ENCODE results near the gene CFAP73. TPM values are rescaled to one million over a fixed set of nuclear protein-coding genes. Genes with fewer than 3 reads are reported as not detected.
A peak's percentile ranks its signal among the peaks of the same experiment; 100 is the strongest.

CFAP73 gene
- total RNA-seq, 1 experiment from 2014 or later: 0.94 TPM

DNA sequence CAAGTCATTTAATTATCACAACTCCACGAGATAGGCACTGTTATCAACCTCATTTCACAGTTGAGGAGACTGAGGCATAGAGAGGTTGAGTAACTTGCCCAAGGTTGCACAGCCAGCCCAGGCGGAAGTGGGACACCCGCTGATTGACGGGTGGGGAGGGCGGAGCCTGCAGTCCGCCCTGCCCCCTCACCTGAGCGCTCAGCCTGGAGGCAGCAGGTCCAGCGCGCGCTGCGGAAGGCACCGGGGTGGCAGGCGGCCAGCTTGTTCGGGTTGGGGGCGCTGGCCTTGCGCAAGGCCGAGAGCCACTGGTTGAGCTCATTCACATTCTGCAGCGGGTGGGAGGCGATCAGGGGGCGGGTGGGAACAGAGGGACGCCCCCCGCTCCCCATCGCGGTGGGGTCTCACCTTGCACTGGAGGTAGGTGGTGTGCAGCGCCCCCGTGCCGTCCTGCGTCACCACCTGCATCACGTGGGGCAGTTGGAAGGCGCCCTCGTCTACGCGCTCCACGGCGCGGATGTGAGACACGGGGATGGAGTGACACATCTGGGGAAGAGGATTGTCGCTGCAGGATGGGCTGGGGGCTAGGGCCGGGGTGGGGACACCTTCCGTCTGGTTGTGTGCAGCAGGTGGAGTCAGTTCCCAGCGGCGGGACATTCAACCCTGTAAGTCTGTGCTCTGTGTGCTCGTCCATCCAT lies 45.6 kb upstream of the CFAP73 start (continued):
- TF ChIP-seq, protein P1, sequence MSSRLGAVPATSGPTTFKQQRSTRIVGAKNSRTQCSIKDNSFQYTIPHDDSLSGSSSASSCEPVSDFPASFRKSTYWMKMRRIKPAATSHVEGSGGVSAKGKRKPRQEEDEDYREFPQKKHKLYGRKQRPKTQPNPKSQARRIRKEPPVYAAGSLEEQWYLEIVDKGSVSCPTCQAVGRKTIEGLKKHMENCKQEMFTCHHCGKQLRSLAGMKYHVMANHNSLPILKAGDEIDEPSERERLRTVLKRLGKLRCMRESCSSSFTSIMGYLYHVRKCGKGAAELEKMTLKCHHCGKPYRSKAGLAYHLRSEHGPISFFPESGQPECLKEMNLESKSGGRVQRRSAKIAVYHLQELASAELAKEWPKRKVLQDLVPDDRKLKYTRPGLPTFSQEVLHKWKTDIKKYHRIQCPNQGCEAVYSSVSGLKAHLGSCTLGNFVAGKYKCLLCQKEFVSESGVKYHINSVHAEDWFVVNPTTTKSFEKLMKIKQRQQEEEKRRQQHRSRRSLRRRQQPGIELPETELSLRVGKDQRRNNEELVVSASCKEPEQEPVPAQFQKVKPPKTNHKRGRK (CRISPR knock-in tag; IDR thresholded peaks at IDR 0.05; ENCODE audit: borderline replicate concordance): no peak
- no peak for TF ChIP-seq NFATC4 (CRISPR knock-in tag; IDR thresholded peaks at IDR 0.05)
- TF ChIP-seq ESRRA (CRISPR knock-in tag; IDR thresholded peaks at IDR 0.05; ENCODE audit: borderline replicate concordance): 0 out of 2 replicates have a peak, but pooled peaks have one; percentile 35
- no peak for TF ChIP-seq PRRX2 (CRISPR knock-in tag; IDR thresholded peaks at IDR 0.05)
- TF ChIP-seq JAZF1 (CRISPR knock-in tag; IDR thresholded peaks at IDR 0.05): no peak
- TF ChIP-seq TCF7 (CRISPR knock-in tag; IDR thresholded peaks at IDR 0.05; ENCODE audit: low read depth): no peak
- no peak for TF ChIP-seq ZBTB21 (CRISPR knock-in tag; IDR thresholded peaks at IDR 0.05; ENCODE audit: borderline replicate concordance)
- TF ChIP-seq NFYB (CRISPR knock-in tag; conservative IDR thresholded peaks at IDR 0.05; ENCODE audit: low read depth): 0 out of 2 replicates have a peak, but pooled peaks have one; percentile 17
- TF ChIP-seq ZNF396 (CRISPR knock-in tag; IDR thresholded peaks at IDR 0.05; ENCODE audit: borderline replicate concordance): no peak
- peak; percentile 59; the same call in 1 of the 2 replicates for TF ChIP-seq FOXK1 (CRISPR knock-in tag; IDR thresholded peaks at IDR 0.05)
- no peak for TF ChIP-seq ELF4 (CRISPR knock-in tag; IDR thresholded peaks at IDR 0.05; ENCODE audit: low read depth)
- TF ChIP-seq NR2C2 (CRISPR knock-in tag; IDR thresholded peaks at IDR 0.05): no peak
- TF ChIP-seq, protein P2, sequence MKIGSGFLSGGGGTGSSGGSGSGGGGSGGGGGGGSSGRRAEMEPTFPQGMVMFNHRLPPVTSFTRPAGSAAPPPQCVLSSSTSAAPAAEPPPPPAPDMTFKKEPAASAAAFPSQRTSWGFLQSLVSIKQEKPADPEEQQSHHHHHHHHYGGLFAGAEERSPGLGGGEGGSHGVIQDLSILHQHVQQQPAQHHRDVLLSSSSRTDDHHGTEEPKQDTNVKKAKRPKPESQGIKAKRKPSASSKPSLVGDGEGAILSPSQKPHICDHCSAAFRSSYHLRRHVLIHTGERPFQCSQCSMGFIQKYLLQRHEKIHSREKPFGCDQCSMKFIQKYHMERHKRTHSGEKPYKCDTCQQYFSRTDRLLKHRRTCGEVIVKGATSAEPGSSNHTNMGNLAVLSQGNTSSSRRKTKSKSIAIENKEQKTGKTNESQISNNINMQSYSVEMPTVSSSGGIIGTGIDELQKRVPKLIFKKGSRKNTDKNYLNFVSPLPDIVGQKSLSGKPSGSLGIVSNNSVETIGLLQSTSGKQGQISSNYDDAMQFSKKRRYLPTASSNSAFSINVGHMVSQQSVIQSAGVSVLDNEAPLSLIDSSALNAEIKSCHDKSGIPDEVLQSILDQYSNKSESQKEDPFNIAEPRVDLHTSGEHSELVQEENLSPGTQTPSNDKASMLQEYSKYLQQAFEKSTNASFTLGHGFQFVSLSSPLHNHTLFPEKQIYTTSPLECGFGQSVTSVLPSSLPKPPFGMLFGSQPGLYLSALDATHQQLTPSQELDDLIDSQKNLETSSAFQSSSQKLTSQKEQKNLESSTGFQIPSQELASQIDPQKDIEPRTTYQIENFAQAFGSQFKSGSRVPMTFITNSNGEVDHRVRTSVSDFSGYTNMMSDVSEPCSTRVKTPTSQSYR (CRISPR knock-in tag; IDR thresholded peaks at IDR 0.05): no peak
- TF ChIP-seq, protein P3, sequence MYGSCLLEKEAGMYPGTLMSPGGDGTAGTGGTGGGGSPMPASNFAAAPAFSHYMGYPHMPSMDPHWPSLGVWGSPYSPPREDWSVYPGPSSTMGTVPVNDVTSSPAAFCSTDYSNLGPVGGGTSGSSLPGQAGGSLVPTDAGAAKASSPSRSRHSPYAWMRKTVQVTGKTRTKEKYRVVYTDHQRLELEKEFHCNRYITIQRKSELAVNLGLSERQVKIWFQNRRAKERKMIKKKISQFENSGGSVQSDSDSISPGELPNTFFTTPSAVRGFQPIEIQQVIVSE (CRISPR knock-in tag; IDR thresholded peaks at IDR 0.05; ENCODE audit: borderline replicate concordance): no peak
- TF ChIP-seq ZNF219 (CRISPR knock-in tag; IDR thresholded peaks at IDR 0.05; ENCODE audit: borderline replicate concordance): no peak
- TF ChIP-seq, protein P4, sequence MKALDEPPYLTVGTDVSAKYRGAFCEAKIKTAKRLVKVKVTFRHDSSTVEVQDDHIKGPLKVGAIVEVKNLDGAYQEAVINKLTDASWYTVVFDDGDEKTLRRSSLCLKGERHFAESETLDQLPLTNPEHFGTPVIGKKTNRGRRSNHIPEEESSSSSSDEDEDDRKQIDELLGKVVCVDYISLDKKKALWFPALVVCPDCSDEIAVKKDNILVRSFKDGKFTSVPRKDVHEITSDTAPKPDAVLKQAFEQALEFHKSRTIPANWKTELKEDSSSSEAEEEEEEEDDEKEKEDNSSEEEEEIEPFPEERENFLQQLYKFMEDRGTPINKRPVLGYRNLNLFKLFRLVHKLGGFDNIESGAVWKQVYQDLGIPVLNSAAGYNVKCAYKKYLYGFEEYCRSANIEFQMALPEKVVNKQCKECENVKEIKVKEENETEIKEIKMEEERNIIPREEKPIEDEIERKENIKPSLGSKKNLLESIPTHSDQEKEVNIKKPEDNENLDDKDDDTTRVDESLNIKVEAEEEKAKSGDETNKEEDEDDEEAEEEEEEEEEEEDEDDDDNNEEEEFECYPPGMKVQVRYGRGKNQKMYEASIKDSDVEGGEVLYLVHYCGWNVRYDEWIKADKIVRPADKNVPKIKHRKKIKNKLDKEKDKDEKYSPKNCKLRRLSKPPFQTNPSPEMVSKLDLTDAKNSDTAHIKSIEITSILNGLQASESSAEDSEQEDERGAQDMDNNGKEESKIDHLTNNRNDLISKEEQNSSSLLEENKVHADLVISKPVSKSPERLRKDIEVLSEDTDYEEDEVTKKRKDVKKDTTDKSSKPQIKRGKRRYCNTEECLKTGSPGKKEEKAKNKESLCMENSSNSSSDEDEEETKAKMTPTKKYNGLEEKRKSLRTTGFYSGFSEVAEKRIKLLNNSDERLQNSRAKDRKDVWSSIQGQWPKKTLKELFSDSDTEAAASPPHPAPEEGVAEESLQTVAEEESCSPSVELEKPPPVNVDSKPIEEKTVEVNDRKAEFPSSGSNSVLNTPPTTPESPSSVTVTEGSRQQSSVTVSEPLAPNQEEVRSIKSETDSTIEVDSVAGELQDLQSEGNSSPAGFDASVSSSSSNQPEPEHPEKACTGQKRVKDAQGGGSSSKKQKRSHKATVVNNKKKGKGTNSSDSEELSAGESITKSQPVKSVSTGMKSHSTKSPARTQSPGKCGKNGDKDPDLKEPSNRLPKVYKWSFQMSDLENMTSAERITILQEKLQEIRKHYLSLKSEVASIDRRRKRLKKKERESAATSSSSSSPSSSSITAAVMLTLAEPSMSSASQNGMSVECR (CRISPR knock-in tag; IDR thresholded peaks at IDR 0.05; ENCODE audit: borderline replicate concordance): 0 out of 2 replicates have a peak, but pooled peaks have one; percentile 24
- no peak for TF ChIP-seq FOXJ3 (CRISPR knock-in tag; IDR thresholded peaks at IDR 0.05; ENCODE audit: borderline replicate concordance)
